Heart left ventricle (tissue), 16 donors: ENCODE measurements around the gene HERC6. TPM values are rescaled to one million over a fixed set of nuclear protein-coding genes. Genes with fewer than 3 reads are reported as not detected.

Experiments used
- ATAC-seq, 4 donors: fragments of 200-7000 bp; cut with Tn5 transposase; one replicate each; pipeline ENCODE4 v1.9.1; 2020 to 2022; ENCODE audit warnings: moderate library complexity in 4 of 4, mild to moderate bottlenecking in 3 of 4, moderate number of reproducible peaks in 1 of 4
- DNase-seq, 5 donors: peaks; one replicate each; pipeline ENCODE4 v3.0.0-alpha.2; 2020
- H3K27ac ChIP-seq, 12 donors: fragments of 200-600 bp; sonication (generic) in 4 of 12; one replicate each; pipeline versions ENCODE4 v1.5.0 to v1.8.0; 2016 to 2022; ENCODE audit warnings: mild to moderate bottlenecking in 2 of 12
- H3K27me3 ChIP-seq, 9 donors: fragments of 200-600 bp; sonication (generic) in 2 of 9; one replicate each; pipeline versions ENCODE4 v1.5.1 to v1.8.0; 2016 to 2022; ENCODE audit warnings: mild to moderate bottlenecking in 3 of 9
- H3K36me3 ChIP-seq, 9 donors: fragments of 200-600 bp; sonication (generic) in 2 of 9; one replicate each; pipeline versions ENCODE4 v1.5.0 to v1.8.0; 2018 to 2022; ENCODE audit warnings: mild to moderate bottlenecking in 2 of 9
- H3K4me1 ChIP-seq, 12 donors: fragments of 200-600 bp; sonication (generic) in 4 of 12; one replicate each; pipeline versions ENCODE4 v1.5.0 to v1.8.0; 2016 to 2022; ENCODE audit warnings: mild to moderate bottlenecking in 3 of 12
- H3K4me3 ChIP-seq, 12 donors: fragments of 200-600 bp; sonication (generic) in 4 of 12; one replicate each; pipeline versions ENCODE4 v1.5.0 to v1.8.0; 2017 to 2022; ENCODE audit warnings: mild to moderate bottlenecking in 9 of 12, moderate library complexity in 4 of 12
- H3K9me3 ChIP-seq, 12 donors: fragments of 200-600 bp; sonication (generic) in 4 of 12; one replicate each; pipeline versions ENCODE4 v1.5.0 to v1.8.0; 2016 to 2022; ENCODE audit warnings: mild to moderate bottlenecking in 1 of 12
- CTCF ChIP-seq, 12 donors: fragments of 200-600 bp; sonication (generic) in 4 of 12; IDR thresholded peaks; one replicate each; pipeline versions ENCODE4 v1.5.0 to v1.8.0; 2018 to 2022; ENCODE audit warnings: antibody characterized with exemption in 12 of 12, mild to moderate bottlenecking in 5 of 12
- POLR2A ChIP-seq, 2 donors: fragments of 450-650 bp; IDR thresholded peaks; one replicate each; pipeline ENCODE4 v1.6.1; 2017; ENCODE audit warnings: antibody characterized with exemption in 2 of 2, mild to moderate bottlenecking in 2 of 2, moderate library complexity in 2 of 2
- WGBS, 4 donors: extraction: QIAGEN DNeasy Blood & Tissue Kit in 2 of 4; methylation state at CpG; one replicate each; pipeline versions ENCODE4 v1.1.5 to v1.1.7; 2013 to 2018; 5-methylcytosine and 5-hydroxymethylcytosine counted together
- intact Hi-C, 10 donors: fragments of 100-400 bp; cut with DNase I; formaldehyde crosslinking; loops; one replicate each; pipeline versions ENCODE4 v1.11.1 to v1.14.2; 2022
- polyA plus RNA-seq, 2 donors: library from polyadenylated mRNA; stranded (reverse); fragments of 200-250 nt; gene quantifications; one replicate each; pipeline ENCODE4 v1.2.3, GENCODE V29; 2013
- total RNA-seq, 9 donors: library from RNA; depleted of rRNA in 2 of 9; stranded (reverse); fragments of >200 nt in 2 of 9; fragmentation: NEBNext Ultra II Directional in 3 of 9; extraction: Animal tissue kit (Norgen Biotek cat#: 25700) in 3 of 9; gene quantifications; one replicate each; pipeline versions ENCODE4 v1.1.0 to v1.2.4, GENCODE V29; 2016 to 2023
- donor health status: ischemic (EF 13 %, LVEDD 7.1; RV severe dilation, severe dysfunction).
- donor health status: healthy with polysubstance abuse.
- donor health status: DM: no; HTN: yes; CAD: no.
- donor health status: DM: no; HTN: no; CAD: no.
- donor health status: ischemic (EF 25% LVEDD 6.9; RV normal size, moderate dysfunction).
- donor health status: ischemic (EF 25% LVEDD 5.7; RV mildly dilated, moderate dysfunction).
- donor health status: healthy.
- donor health status: DM: yes; HTN: yes; CAD: no.
- donor health status: ischemic (EF 35%, LVEDD 5.7; RV mildly dilated, moderate dysfunction).
- donor health status: nonischemic (EF 11% LVEDD 7.7; RV severe dilation, severe dysfunction).
- donor health status: DM: yes; HTN: yes; CAD: no.
- donor health status: PGD.
- donor health status: ischemic (EF 29% LVEDD 5.4; RV normal size, mild dysfunction).
- donor health status: nonischemic (EF 23%, LVEDD 6.1; RV moderate dilation, normal function).

Gene HERC6
- total and polyA plus RNA-seq, 11 donors: 2.3 to 22.0 (median 11.7) TPM

GRCh38 chr4:88353324-88353723, 25.3 kb upstream of the HERC6 start:
- no peak for ATAC-seq
- no peak for DNase-seq
- no peak overlapping the region for H3K27ac ChIP-seq
- H3K36me3 ChIP-seq: no peaks in the 10 kb centered on the region
- H3K4me3 ChIP-seq: no peak overlapping the region
- H3K4me1 ChIP-seq: peaks cover 0 to 11% (median 0%) of the 10 kb centered on the region in 12 donors
- TF ChIP-seq POLR2A (IDR thresholded peaks at IDR 0.05): no peak
- H3K27me3 ChIP-seq: no peaks in the 10 kb centered on the region
- intact Hi-C loops: no loop called here
- peaks cover 0 to 15% (median 0%) of the 10 kb centered on the region in 12 donors for H3K9me3 ChIP-seq

GRCh38 chr4:88356771-88357170, 21.9 kb upstream of the HERC6 start:
- Histone ChIP-seq H3K27ac (no peak overlapping the region), H3K9me3 (peaks cover 0 to 18% (median 0%) of the 10 kb centered on the region in 12 donors), H3K36me3 (no peaks in the 10 kb centered on the region), H3K4me3 (no peak overlapping the region), H3K27me3 (no peaks in the 10 kb centered on the region), H3K4me1 (peaks cover 0 to 10% (median 0%) of the 10 kb centered on the region in 12 donors)
- ATAC-seq (no peak), DNase-seq (no peak)
- intact Hi-C loops: no loop called here
- TF ChIP-seq CTCF (IDR thresholded peaks at IDR 0.05) (no peak), POLR2A (IDR thresholded peaks at IDR 0.05) (no peak)

GRCh38 chr4:88357262-88357661, 21.4 kb upstream of the HERC6 start:
- Histone ChIP-seq H3K36me3 (no peaks in the 10 kb centered on the region), H3K4me1 (peaks cover 0 to 5% (median 0%) of the 10 kb centered on the region in 12 donors), H3K4me3 (no peak overlapping the region), H3K9me3 (peaks cover 0 to 18% (median 0%) of the 10 kb centered on the region in 12 donors), H3K27me3 (no peaks in the 10 kb centered on the region), H3K27ac (no peak overlapping the region)
- intact Hi-C loops: no loop called here
- no peak for TF ChIP-seq POLR2A (IDR thresholded peaks at IDR 0.05)
- no peak for TF ChIP-seq CTCF (IDR thresholded peaks at IDR 0.05)
- WGBS, 4 donors: 87 to 97% (median 94%) methylated on average over 4 of the region's 4 CpGs
- ATAC-seq (no peak), DNase-seq (no peak)

- no peak overlapping the region for H3K27ac ChIP-seq
- no peaks in the 10 kb centered on the region for H3K36me3 ChIP-seq
- DNase-seq (no peak), ATAC-seq (no peak)
- H3K4me3 ChIP-seq: no peak overlapping the region
- intact Hi-C loops: no loop called here
- H3K27me3 ChIP-seq: no peaks in the 10 kb centered on the region
- H3K9me3 ChIP-seq: peaks cover 0 to 12% (median 0%) of the 10 kb centered on the region in 12 donors
- no peak for TF ChIP-seq CTCF (IDR thresholded peaks at IDR 0.05)
- no peak for TF ChIP-seq POLR2A (IDR thresholded peaks at IDR 0.05)
- no peaks in the 10 kb centered on the region for H3K4me1 ChIP-seq
- WGBS, 4 donors: 92 to 97% (median 95%) methylated on average over 10 of the region's 10 CpGs
Measured at GRCh38 chr4:88359558-88359957, 19.1 kb upstream of the HERC6 start.

GRCh38 chr4:88360256-88360655, 18.4 kb upstream of the HERC6 start:
- no peaks in the 10 kb centered on the region for H3K36me3 ChIP-seq
- intact Hi-C loops: loop anchor here in 1 of 10 donors (10.0 kb wide), 1 partner anchor 135 kb away; no protein-coding TSS in a partner anchor
- peaks cover 0 to 19% (median 0%) of the 10 kb centered on the region in 12 donors for H3K9me3 ChIP-seq
- ATAC-seq (no peak), DNase-seq (no peak)
- no peak overlapping the region for H3K4me3 ChIP-seq
- TF ChIP-seq CTCF (IDR thresholded peaks at IDR 0.05) (no peak), POLR2A (IDR thresholded peaks at IDR 0.05) (no peak)
- no peak overlapping the region for H3K27ac ChIP-seq
- H3K27me3 ChIP-seq: no peaks in the 10 kb centered on the region
- H3K4me1 ChIP-seq: no peaks in the 10 kb centered on the region
- WGBS, 4 donors: 81 to 95% (median 86%) methylated on average over 6 to 7 of the region's 7 CpGs
